Stimulated activated CD4-positive, alpha-beta T cell treated with anti-CD3 and anti-CD28 coated beads, Interleukin-4, amount 100 ng/mL, for 24 hours (primary cell): ENCODE data around the gene RAB3GAP1.

Experiments used
- DNase-seq: peaks from one replicate; pipeline ENCODE4 v3.0.0-alpha.2; 2020

The RAB3GAP1 gene

DNA sequence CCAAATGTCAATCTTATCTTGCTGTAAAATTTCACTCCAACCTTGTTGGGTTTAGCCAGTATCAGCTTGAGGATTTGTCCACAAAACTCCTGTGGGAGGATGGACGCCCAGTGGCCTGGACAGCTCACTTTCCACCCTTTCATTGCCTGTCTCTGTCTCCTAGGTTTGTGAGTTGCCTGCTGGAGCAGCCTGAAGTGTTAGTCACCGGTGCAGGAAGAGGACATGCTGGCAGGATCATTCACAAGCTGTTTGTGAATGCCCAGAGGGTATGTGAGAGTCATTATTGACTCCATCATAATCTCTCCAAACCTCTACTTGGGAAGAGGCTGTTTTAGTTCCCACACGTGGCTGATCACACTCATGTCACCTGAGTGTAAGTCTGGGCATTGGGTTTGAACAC lies 112.3 kb downstream of the RAB3GAP1 start:
- DNase-seq: no peak

GRCh38 chr2:135167273-135167672 lies 115.2 kb downstream of the RAB3GAP1 start:
- no peak for DNase-seq

DNA sequence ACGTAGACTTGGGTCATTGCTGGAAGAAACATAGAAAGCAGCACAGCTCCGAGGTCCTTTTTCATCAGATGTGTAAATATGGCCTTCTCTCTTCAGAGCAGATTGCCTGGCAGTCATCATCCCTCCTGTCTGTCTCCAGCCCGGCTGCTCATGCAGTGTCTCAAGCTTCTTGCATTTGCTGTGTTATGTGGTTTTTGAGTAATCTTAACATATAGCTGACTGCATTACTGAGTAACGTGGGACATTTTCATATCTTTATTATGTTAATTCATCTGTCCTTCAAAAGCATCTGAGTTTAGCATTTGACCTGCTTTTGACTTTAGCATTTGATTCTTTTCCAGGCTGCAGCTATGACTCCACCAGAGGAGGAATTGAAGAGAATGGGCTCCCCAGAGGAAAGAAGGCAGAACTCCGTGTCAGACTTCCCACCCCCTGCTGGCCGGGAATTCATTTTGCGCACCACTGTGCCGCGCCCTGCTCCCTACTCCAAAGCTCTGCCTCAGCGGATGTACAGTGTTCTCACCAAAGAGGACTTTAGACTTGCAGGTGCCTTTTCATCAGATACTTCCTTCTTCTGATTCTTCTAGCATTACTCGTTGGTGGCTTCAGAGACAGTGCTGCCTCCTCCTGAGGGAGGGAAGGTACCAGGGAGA lies 116.2 kb downstream of the RAB3GAP1 start:
- DNase-seq: no peak

- DNase-seq: no peak
Measured at GRCh38 chr2:135169900-135170753, 118.0 kb downstream of the RAB3GAP1 start.

DNA sequence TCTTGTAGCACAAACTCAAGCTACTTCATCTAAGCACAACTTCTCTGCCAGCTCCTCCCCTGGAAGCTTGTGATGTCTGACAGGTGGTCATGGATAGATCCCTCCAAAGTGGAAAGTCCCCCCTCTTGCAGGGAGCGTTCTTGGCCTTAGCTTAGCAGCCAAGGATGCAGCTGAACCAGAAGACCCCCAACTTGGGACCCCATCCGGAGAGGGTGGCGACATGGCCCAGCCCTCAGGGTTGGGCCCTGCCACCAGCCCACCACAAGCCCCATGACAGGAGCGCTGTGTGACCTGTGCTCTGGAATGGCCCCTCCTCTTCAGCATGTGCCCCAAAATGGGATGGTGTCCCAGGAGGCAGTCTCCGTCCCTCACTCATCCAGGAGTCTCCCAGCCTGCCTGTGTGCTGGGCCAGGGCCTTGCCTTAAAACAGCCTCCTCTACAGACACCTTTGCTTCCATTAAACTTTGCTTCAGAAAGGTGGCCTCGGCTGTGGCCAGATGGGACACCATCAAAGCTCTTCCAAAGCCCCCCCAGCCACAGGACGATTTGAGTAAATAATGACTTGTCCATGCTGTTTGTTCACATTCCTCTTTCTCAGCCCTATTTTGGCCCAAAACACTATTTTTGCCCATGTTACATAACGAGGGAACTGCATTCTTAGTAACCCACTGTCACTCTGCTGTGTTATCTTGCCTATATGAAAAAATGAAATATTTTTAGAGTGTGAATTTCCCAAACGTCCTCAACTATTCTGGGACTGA lies 122.1 kb downstream of the RAB3GAP1 start:
- no peak for DNase-seq

GRCh38 chr2:135174810-135175093 lies 122.7 kb downstream of the RAB3GAP1 start:
- DNase-seq: no peak

DNA sequence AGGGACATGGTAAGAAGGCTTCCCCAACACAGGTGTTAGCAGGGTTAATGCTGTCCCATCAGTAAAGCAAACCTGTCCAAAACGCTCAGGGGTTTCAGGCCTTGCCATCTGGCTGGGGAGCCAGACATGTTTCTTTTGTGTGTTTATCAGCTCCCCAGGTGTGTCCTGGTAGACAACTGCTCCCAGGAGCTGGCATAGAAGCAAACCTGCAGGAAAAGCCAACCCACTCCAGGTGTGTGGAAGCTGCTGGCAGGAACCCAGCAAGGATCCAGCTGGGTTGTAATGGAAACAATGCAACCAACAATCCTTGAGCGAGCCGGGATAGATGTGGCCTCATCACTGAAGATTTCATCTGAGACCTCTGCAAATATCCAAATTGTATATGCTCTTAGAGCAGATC lies 123.1 kb downstream of the RAB3GAP1 start:
- DNase-seq: no peak

- DNase-seq: no peak
Measured at GRCh38 chr2:135179689-135180088, 127.6 kb downstream of the RAB3GAP1 start.

GRCh38 chr2:135182190-135182589 lies 130.1 kb downstream of the RAB3GAP1 start:
- no peak for DNase-seq

DNA sequence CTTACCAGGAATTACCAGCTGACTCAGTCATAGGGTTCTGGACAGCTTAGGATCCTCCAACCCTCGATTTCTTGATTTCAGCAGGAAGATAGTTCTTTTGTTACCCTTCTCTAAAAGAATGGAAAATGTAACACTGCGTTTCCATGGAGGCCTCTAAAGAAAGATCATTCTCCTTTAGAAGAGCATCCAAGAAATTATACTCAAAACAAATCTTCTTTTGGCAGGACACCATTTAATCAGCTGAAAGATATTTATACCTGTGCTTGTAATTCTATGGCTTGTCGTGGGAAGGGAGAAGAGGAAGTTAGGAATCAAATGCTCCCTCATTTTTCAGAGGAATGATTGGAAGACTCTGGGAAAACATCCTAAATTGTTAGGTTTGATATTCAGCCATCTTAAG lies 130.5 kb downstream of the RAB3GAP1 start:
- no peak for DNase-seq

DNA sequence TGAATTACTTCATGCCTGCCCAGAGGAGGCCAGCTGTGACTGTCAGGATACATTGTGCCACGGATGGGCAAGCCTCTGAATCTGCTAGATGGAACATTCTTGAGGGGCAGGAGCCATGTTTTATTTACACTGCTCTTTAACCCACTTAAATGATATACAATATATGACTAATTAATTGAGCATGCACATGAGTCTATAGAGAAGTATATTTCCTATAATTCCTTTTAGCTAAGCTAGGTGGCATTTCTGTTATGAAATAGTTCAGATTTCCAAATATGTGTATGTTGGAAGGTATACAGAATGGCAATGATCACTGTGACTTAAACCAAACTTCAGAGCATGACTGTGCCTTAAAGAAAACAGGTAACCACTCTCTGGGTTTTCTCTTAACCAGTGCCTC lies 131.7 kb downstream of the RAB3GAP1 start:
- DNase-seq: no peak

DNA sequence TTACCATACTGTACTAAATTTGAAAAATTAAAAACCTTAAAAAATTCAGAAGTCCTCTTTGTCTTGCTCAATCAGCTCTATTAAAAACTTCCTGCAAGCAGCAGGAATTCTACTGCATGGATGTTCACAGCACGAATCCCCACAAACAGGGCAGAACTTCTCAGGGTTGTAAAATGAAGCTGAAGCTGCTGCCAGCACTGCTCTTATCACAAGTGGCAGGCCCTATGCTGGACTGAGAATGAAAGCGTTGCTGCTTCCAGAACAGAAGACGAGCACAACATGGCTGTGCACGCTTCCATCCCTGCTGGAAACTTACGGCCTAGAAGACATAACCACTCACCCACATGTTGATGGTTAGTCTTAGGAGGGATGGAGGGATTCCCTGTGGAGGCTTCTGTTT lies 134.0 kb downstream of the RAB3GAP1 start:
- no peak for DNase-seq

GRCh38 chr2:135187270-135187669 lies 135.2 kb downstream of the RAB3GAP1 start:
- DNase-seq: no peak

- DNase-seq: no peak
Measured at GRCh38 chr2:135189148-135189547, 137.1 kb downstream of the RAB3GAP1 start.

- DNase-seq: no peak
Measured at GRCh38 chr2:135190799-135191198, 138.7 kb downstream of the RAB3GAP1 start.

- DNase-seq: no peak
Measured at GRCh38 chr2:135198481-135198880, 146.4 kb downstream of the RAB3GAP1 start.

GRCh38 chr2:135202751-135203150 lies 150.7 kb downstream of the RAB3GAP1 start:
- no peak for DNase-seq

GRCh38 chr2:135203944-135204343 lies 151.9 kb downstream of the RAB3GAP1 start:
- no peak for DNase-seq

DNA sequence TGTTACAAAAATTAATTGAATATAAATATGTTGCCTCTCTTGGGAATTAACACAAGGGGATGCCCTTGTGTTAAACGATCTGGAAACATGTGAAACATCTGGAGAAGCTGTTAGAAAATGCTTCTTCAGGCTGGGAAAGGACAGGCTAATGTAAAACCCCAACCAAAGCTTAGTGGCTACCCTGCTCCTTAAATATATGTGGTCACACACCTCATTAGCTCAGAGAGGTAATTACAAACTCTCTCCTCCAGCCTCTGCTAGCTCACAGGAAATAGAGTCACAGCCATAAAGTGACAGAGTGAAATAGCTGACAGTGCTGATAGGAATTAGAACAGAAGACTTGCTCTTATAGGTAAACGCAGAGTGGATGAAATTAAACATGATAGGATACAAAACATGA lies 155.9 kb downstream of the RAB3GAP1 start:
- DNase-seq: no peak

DNA sequence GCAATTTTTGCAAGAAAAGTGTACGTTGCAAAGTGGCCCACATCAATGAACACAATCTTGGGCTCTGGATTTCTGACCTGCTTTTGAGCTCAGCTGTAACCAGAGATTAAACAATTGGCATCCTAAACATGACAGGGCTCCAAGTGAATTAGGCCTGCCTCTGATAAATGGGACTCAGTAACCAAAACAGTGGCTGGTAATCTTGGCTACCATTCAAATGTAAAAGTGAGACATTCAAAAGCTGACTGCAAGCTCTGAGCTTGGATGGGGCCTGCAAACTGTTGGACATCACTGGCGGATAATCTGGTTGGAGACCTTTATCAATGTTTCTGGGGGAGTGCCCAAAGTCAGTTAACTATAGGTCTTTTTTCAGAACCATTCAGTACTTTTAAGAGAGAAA lies 160.7 kb downstream of the RAB3GAP1 start:
- DNase-seq: no peak

DNA sequence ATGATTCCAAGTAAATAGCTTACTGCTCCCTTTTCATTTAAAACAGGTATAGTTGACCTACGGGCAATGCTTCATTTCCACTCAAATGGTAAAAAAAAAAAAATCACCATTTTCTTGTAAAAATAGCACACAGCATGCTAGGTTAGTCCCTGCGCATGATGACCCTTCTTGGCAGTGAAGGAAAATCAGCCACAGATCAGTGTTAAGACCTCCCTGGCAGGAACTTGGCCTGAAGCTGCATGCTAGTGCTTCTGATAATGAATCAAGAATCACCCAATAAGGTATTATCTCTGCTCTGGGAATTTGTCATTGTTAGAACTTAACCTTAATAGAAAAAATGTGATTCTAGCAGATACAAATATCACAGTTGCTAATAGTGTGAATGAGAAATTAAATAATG lies 166.3 kb downstream of the RAB3GAP1 start:
- DNase-seq: no peak

DNA sequence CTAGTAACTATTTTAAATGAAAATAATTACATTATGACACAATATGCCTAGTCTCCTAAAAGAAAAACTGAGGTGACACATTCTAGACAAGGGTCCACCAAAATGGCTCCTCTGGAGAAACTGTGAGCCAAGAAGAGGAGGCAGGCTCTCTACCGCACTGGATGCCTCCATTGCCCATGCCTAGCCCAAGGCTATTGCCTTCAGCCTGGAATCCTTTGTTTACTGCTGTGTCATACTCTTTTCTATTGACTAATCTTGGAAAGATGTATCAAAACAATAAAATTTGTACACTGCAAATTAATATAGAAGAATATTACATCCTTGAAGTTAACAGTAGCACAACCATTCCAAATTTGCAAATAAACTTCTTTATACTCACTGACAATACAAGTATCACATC lies 167.1 kb downstream of the RAB3GAP1 start:
- no peak for DNase-seq
